ENCODE data around the gene APOB. TPM values are rescaled to one million over a fixed set of nuclear protein-coding genes. Genes with fewer than 3 reads are reported as not detected.

Gene APOB
- polyA plus RNA-seq, 1 experiment = under 0.01 TPM

DNA sequence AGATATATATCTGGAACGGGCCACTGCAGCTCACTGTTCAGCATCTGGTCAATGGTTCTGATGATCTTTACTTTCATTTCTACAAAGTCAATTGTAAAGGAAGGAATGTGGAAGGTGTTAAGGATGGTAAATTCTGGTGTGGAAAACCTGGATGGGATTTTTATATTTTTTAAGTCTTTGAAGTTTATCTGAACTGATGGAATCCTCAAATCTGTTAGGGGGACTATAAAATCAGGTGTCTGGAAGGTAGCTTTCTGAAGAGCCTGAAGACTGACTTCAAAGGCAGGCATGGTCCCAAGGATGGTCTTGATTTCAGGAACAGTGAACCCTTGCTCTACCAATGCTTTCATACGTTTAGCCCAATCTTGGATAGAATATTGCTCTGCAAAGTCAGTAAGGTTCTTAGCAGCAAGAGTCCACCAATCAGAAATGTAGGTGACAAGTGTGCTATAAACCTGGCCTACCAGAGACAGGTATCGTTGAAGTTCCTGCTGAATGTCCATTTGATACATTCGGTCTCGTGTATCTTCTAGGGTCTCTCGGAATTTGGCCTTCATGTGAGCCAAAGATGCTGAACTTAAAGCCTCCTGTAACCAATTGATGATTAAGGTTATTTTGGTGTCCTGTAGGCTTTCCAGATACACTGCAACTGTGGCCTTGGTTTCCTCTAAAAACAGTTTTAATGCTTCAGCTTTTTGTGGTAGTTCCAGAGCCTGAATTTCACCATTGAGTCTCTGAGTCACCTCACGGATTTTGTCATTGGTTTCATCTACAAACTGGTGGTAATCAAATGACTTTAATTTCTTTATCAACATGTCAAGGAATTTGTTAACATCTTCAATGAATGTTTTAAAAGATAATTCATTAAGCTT, 34.8 kb downstream of the APOB start:
- no peaks in the 10 kb centered on the region for H3K27me3 ChIP-seq (ENCODE audit: control insufficient read depth, insufficient read depth, low read length)
- no peaks in the 10 kb centered on the region for H3K9me3 ChIP-seq (ENCODE audit: control insufficient read depth, insufficient read depth, low read length)
- H3K27ac ChIP-seq (ENCODE audit: low read depth, low read length) = no peak overlapping the region
- H3K4me3 ChIP-seq (ENCODE audit: low read depth, low read length) = no peak overlapping the region
- no peak for DNase-seq (ENCODE audit: low read depth, low spot score)
- ChIA-PET POLR2A (no interaction called here), CTCF (no interaction called here)
- TF ChIP-seq, protein P1, sequence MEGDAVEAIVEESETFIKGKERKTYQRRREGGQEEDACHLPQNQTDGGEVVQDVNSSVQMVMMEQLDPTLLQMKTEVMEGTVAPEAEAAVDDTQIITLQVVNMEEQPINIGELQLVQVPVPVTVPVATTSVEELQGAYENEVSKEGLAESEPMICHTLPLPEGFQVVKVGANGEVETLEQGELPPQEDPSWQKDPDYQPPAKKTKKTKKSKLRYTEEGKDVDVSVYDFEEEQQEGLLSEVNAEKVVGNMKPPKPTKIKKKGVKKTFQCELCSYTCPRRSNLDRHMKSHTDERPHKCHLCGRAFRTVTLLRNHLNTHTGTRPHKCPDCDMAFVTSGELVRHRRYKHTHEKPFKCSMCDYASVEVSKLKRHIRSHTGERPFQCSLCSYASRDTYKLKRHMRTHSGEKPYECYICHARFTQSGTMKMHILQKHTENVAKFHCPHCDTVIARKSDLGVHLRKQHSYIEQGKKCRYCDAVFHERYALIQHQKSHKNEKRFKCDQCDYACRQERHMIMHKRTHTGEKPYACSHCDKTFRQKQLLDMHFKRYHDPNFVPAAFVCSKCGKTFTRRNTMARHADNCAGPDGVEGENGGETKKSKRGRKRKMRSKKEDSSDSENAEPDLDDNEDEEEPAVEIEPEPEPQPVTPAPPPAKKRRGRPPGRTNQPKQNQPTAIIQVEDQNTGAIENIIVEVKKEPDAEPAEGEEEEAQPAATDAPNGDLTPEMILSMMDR (IDR thresholded peaks at IDR 0.05; ENCODE audit: low read depth, low read length) = no peak

DNA sequence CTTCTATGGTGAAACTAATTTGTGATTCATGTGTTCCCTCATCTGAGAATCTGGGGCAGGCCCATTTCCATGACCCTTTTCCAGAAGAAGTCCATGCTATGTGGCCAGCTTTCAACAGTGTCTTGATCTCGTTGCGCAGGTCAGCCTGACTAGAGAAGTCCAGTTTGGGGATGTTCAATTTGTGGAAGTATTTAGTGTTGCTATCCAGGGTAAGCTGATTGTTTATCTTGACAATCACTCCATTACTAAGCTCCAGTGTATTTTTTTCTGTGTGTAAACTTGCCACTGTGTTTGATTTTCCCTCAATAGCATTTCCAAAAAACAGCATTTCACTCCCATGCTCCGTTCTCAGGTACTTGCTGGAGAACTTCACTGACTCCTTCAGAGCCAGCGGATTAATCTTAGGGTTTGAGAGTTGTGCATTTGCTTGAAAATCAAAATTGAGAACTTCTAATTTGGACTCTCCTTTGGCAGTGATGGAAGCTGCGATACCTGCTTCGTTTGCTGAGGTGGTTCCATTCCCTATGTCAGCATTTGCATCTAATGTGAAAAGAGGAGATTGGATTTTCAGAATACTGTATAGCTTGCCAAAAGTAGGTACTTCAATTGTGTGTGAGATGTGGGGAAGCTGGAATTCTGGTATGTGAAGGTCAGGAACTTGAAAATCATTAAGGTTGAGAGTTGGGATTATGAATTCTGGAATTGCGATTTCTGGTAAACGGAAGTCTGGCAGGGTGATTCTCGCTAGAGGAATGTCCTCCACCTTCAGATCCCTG, 35.7 kb downstream of the APOB start:
- POLR2A ChIA-PET = no interaction called here
- DNase-seq (ENCODE audit: low read depth, low spot score) = no peak
- TF ChIP-seq, protein P1 (IDR thresholded peaks at IDR 0.05; ENCODE audit: low read depth, low read length) = no peak
- Histone ChIP-seq H3K9me3 (ENCODE audit: control insufficient read depth, insufficient read depth, low read length) (no peaks in the 10 kb centered on the region), H3K27ac (ENCODE audit: low read depth, low read length) (no peak overlapping the region), H3K27me3 (ENCODE audit: control insufficient read depth, insufficient read depth, low read length) (no peaks in the 10 kb centered on the region), H3K4me3 (ENCODE audit: low read depth, low read length) (no peak overlapping the region)
- CTCF ChIA-PET = no interaction called here

DNA sequence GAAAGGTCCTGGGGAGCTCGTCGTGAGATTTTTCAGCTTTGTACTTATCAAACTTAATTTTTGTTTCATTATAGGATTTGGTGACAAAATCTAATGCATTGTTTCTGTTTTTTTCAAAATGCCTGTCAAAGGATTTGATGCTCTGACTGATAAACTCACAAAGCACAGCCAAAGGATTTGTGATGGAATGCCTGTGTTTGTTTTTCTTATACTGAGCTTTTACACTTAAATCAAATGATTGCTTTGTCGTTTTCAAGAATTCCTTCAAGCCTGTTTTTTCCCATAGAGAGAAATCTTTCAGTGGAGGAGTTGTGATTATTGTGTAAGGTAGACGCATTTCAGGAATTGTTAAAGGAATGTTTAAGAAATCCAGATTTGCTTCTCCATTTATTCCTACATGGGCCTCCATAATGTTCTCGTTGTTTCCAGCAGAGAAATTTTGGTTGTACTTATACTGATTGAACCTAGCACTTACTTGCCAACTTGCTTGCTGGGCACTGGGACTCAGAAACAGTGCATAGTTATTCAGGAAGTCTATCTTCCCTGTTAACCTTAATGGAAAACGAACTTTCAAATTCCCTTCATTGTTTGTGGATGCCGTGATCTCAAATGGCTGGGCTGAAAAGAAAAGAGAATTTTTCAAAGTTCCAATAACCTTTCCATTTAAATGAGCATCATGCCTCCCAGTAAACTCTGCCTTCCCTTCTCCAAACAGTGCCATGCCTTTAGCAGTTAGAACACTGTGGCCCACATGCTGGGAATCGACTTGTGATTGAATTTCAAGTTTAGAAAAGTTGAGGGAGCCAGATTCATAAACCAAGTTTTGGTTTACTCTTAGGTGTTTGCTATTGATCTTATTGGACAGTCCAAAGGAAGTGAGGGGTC, 36.5 kb downstream of the APOB start:
- TF ChIP-seq, protein P1 (IDR thresholded peaks at IDR 0.05; ENCODE audit: low read depth, low read length) = no peak
- CTCF ChIA-PET = no interaction called here

DNA sequence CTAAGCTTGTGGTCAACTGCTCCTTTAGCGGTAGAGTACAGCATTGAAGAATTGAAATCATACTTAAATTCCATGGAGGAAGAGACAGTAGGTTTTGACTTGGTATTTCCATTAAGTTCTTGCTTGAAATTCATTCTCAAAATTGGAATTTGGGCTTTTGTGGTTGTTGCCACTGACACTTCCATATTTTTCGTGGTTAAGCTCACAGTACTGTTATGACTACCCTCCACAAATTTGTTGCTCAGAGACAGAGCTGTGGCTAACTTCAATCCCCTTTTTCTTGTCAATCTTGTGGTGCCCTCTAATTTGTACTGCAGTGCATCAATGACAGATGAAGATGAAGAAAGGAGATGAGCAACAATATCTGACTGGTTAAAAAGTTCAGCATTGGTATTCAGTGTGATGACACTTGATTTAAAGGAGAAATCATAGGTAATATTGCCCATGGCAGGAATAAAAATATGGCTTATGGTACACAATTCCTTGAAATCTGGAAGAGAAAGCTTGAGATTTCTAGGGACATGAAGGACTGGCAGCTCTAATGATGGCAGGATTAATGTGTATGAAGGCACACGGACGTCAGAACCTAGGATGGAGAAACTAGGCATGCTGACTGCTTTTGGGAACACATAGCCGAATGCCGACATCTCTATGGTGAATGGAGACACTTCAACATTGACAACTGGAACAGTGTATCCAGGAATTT, 37.3 kb downstream of the APOB start:
- H3K4me3 ChIP-seq (ENCODE audit: low read depth, low read length) = no peak overlapping the region
- CTCF ChIA-PET = no interaction called here
- no peaks in the 10 kb centered on the region for H3K27me3 ChIP-seq (ENCODE audit: control insufficient read depth, insufficient read depth, low read length)
- TF ChIP-seq, protein P1 (IDR thresholded peaks at IDR 0.05; ENCODE audit: low read depth, low read length) = no peak
- DNase-seq (ENCODE audit: low read depth, low spot score) = no peak
- H3K27ac ChIP-seq (ENCODE audit: low read depth, low read length) = no peak overlapping the region
- no peaks in the 10 kb centered on the region for H3K9me3 ChIP-seq (ENCODE audit: control insufficient read depth, insufficient read depth, low read length)
- POLR2A ChIA-PET = no interaction called here

More for the DNA sequence above, 36.5 kb downstream of the APOB start:
- no peaks in the 10 kb centered on the region for H3K27me3 ChIP-seq (ENCODE audit: control insufficient read depth, insufficient read depth, low read length)
- H3K4me3 ChIP-seq (ENCODE audit: low read depth, low read length) = no peak overlapping the region
- DNase-seq (ENCODE audit: low read depth, low spot score) = no peak
- POLR2A ChIA-PET = no interaction called here
- H3K9me3 ChIP-seq (ENCODE audit: control insufficient read depth, insufficient read depth, low read length) = no peaks in the 10 kb centered on the region
- no peak overlapping the region for H3K27ac ChIP-seq (ENCODE audit: low read depth, low read length)

Measured in AG04450 (cell line).